Measurements from ENCODE around the gene PACRG. TPM values are rescaled to one million over a fixed set of nuclear protein-coding genes. Genes with fewer than 3 reads are reported as not detected.

PACRG gene
- total RNA-seq, 1 experiment from 2014 or later: 0.26 TPM

DNA sequence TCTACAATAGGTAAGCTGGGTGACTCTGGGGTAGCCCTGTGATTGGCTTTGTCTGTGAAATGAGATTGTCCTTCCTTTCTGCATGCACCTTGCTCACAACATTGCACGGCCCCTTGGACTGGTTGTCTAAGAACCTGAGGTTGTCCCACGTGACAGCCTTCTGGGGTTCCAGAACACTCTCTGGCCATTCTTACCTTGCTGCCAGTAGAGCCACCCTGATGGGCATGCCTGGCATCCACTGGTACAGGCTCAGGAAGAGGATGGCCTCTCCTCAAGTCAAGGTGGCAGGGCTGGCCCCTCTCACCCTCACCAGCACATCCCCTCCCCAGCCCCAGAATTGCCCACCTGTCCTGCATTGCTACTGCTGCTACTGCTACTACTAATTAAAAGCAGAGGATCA lies 335.0 kb downstream of the PACRG start:
- Histone ChIP-seq H3K4me1 (ENCODE audit: insufficient read depth, low read length) (no peaks in the 10 kb centered on the region), H3K9me3 (ENCODE audit: control insufficient read depth, low read depth, low read length) (no peaks in the 10 kb centered on the region), H3K79me1 (ENCODE audit: insufficient read depth, low read depth, low read length, poor library complexity, severe bottlenecking) (no peaks in the 10 kb centered on the region), H2AK5ac (ENCODE audit: insufficient read length, low read length) (no peak overlapping the region), H3K9ac (ENCODE audit: extremely low read depth, insufficient read length, low read length) (no peak overlapping the region), H3K14ac (ENCODE audit: insufficient read depth, low read length) (no peak overlapping the region), H2AFZ (ENCODE audit: low read length) (no peak overlapping the region), H2BK12ac (ENCODE audit: insufficient read length, low read depth, low read length) (no peak overlapping the region), H3K56ac (ENCODE audit: insufficient read length, low read depth, low read length) (no peak overlapping the region), H3K27me3 (ENCODE audit: insufficient read depth, low read length) (no peaks in the 10 kb centered on the region), H2BK15ac (ENCODE audit: low read depth, low read length) (no peak overlapping the region), H2BK5ac (ENCODE audit: insufficient read length, low read length) (no peak overlapping the region), H4K91ac (ENCODE audit: insufficient read length, low read depth, low read length) (no peak overlapping the region), H3K27ac (ENCODE audit: insufficient read length, low read depth, low read length) (no peak overlapping the region), H3K4me2 (ENCODE audit: insufficient read depth, insufficient read length, low read length) (no peak overlapping the region), H3K18ac (ENCODE audit: insufficient read length, low read depth, low read length) (no peak overlapping the region), H3T11ph (ENCODE audit: low read length) (no peak overlapping the region), H2BK20ac (ENCODE audit: low read depth, low read length, poor library complexity, severe bottlenecking) (no peak overlapping the region), H3K23ac (ENCODE audit: insufficient read length, low read depth, low read length) (no peak overlapping the region), H4K20me1 (ENCODE audit: control insufficient read depth, insufficient read depth, insufficient read length) (no peaks in the 10 kb centered on the region), H3K23me2 (ENCODE audit: insufficient read length, low read depth, low read length, poor library complexity, severe bottlenecking) (no peaks in the 10 kb centered on the region), H3K79me2 (ENCODE audit: insufficient read depth, low read length) (no peaks in the 10 kb centered on the region), H4K5ac (ENCODE audit: insufficient read length, low read depth, low read length) (no peak overlapping the region), H4K8ac (replicated peaks; ENCODE audit: insufficient read length, low read depth, low read length) (no peak overlapping the region), H3K4ac (ENCODE audit: low read depth, low read length) (no peak overlapping the region), H2BK120ac (ENCODE audit: low read depth, low read length, poor library complexity, severe bottlenecking) (no peak overlapping the region)
- Mint-ChIP-seq H3K4me3 (no peak overlapping the region), H3K4me1 (peaks cover 6% of the 10 kb centered on the region in 2 experiments; a peak in 3 of 4 replicates), H3K36me3 (ENCODE audit: insufficient read depth in 1 of 3, low read depth in 3 of 3) (no peaks in the 10 kb centered on the region; a peak in 1 of 7 replicates), H3K27me3 (ENCODE audit: low read depth) (no peaks in the 10 kb centered on the region), H3K27ac (peak overlapping the region in 1 of 3 experiments; percentile 74; a peak in 1 of 7 replicates), H3K9me3 (peaks cover 3 to 4% of the 10 kb centered on the region in 2 experiments; a peak in 3 of 5 replicates)
- WGBS (ENCODE audit: extremely low coverage, insufficient read length, low lambda C conversion rate): no CpG with 5 or more reads among the region's 2 CpGs
- DNase-seq: no peak
- no peak for TF ChIP-seq CTCF (conservative IDR thresholded peaks at IDR 0.05)
